A549 (cell line): ENCODE data around the gene NR4A1. TPM values are rescaled to one million over a fixed set of nuclear protein-coding genes. Genes with fewer than 3 reads are reported as not detected.
A peak's percentile ranks its signal among the peaks of the same experiment; 100 is the strongest.

ENCODE experiments used
- ATAC-seq, 2 experiments: fragments of 200-7000 bp in 1 of 2; fragments of >200 bp in 1 of 2; cut with Nextera tagmentation in 1 of 2; cut with Tn5 transposase in 1 of 2; 3 replicates each; pipeline versions ENCODE4 v1.8.0 to v1.9.1; 2018 to 2020; ENCODE audit warnings: mild to moderate bottlenecking in 1 of 2, moderate library complexity in 1 of 2
- CTCF ChIA-PET: fragments of 300-600 bp; sonication (Branson Sonifier 250); formaldehyde crosslinking; extraction: SDS; loops from one replicate; lab custom pipeline; 2021; ENCODE audit warnings: antibody characterized with exemption, inconsistent platforms; lab: Yijun Ruan, JAX
- POLR2A ChIA-PET: fragments of 350-600 bp; formaldehyde crosslinking; extraction: SDS; loops from one replicate; lab custom pipeline; 2021; ENCODE audit warnings: antibody characterized with exemption, inconsistent platforms; lab: Yijun Ruan, JAX
- DNase-seq, 2 experiments: peaks; one replicate each; pipeline versions ENCODE4 v3.0.0 to v3.0.0-alpha.2; 2011 to 2016; ENCODE audit warnings: low read depth in 1 of 2, low spot score in 1 of 2
- FAIRE-seq: peaks from 2 replicates; lab custom pipeline; 2011; peaks lifted over from hg19 to GRCh38; lab: Jason Lieb, UNC
- H3K27ac ChIP-seq, 2 experiments: fragments of >200 bp; sonication (Bioruptor Twin); formaldehyde crosslinking; 3 replicates each; pipeline ENCODE4 v1.5.1; 2016 to 2017
- H3K4me1 ChIP-seq: fragments of >200 bp; sonication (Bioruptor Twin); formaldehyde crosslinking; 3 replicates; pipeline ENCODE4 v1.6.1; 2016
- H3K4me2 ChIP-seq: fragments of >200 bp; sonication (Bioruptor Twin); formaldehyde crosslinking; 3 replicates; pipeline ENCODE4 v1.6.1; 2016
- H3K4me3 ChIP-seq: fragments of >200 bp; sonication (Bioruptor Twin); formaldehyde crosslinking; 3 replicates; pipeline ENCODE4 v1.5.1; 2016
- H3K9me3 ChIP-seq: fragments of >200 bp; sonication (Bioruptor Twin); formaldehyde crosslinking; 3 replicates; pipeline ENCODE4 v1.6.1; 2016
- BCL3 ChIP-seq: fragments of >200 bp; sonication (Bioruptor Twin); formaldehyde crosslinking; IDR thresholded peaks from 3 replicates; pipeline ENCODE4 v1.6.1; 2016
- BHLHE40 ChIP-seq: IDR thresholded peaks from 2 replicates; pipeline ENCODE4 v1.6.1; 2012; ENCODE audit warnings: low read depth, low read length, inconsistent platforms
- CBX2 ChIP-seq: fragments of 200-600 bp; sonication (generic); IDR thresholded peaks from 2 replicates; pipeline ENCODE4 v1.6.1; 2016; ENCODE audit warnings: low read depth, mild to moderate bottlenecking, borderline replicate concordance
- CHD4 ChIP-seq: fragments of 200-600 bp; sonication (generic); IDR thresholded peaks from 2 replicates; pipeline ENCODE4 v1.6.1; 2016; ENCODE audit warnings: antibody characterized with exemption, mild to moderate bottlenecking, borderline replicate concordance
- CTCF ChIP-seq: fragments of >200 bp; sonication (Bioruptor Twin); formaldehyde crosslinking; IDR thresholded peaks from 3 replicates; pipeline ENCODE4 v1.5.1; 2016
- EHF ChIP-seq: fragments of 250-450 bp; sonication (Bioruptor Pico); IDR thresholded peaks from 2 replicates; pipeline ENCODE4 v1.5.0; 2020; ENCODE audit warnings: mild to moderate bottlenecking
- EP300 ChIP-seq, 2 experiments: fragments of >200 bp; sonication (Bioruptor Twin); formaldehyde crosslinking; IDR thresholded peaks; 2 replicates in 1 of 2; 3 replicates in 1 of 2; pipeline ENCODE4 v1.6.1; 2016 to 2017
- FOSB ChIP-seq: fragments of 250-450 bp; sonication (Bioruptor Pico); IDR thresholded peaks from 2 replicates; pipeline ENCODE4 v1.5.0; 2020; ENCODE audit warnings: mild to moderate bottlenecking, moderate library complexity
- FOXS1 ChIP-seq: fragments of 250-450 bp; sonication (Bioruptor Pico); IDR thresholded peaks from 2 replicates; pipeline ENCODE4 v1.5.0; 2020; ENCODE audit warnings: mild to moderate bottlenecking, moderate library complexity
- GATA3 ChIP-seq: IDR thresholded peaks from 2 replicates; pipeline ENCODE4 v1.6.1; 2012; ENCODE audit warnings: borderline replicate concordance
- HEYL ChIP-seq: fragments of 250-450 bp; sonication (Bioruptor Pico); IDR thresholded peaks from 2 replicates; pipeline ENCODE4 v1.8.0; 2021; ENCODE audit warnings: mild to moderate bottlenecking, moderate library complexity
- HOXB13 ChIP-seq: fragments of 250-450 bp; sonication (Bioruptor Pico); IDR thresholded peaks from 2 replicates; pipeline ENCODE4 v1.5.0; 2020; ENCODE audit warnings: low read depth, mild to moderate bottlenecking, moderate library complexity
- JUN ChIP-seq, 2 experiments: fragments of >200 bp; sonication (Bioruptor Twin); formaldehyde crosslinking; IDR thresholded peaks; 2 replicates in 1 of 2; 3 replicates in 1 of 2; pipeline ENCODE4 v1.6.1; 2016 to 2017
- MAZ ChIP-seq: fragments of 150-350 bp; IDR thresholded peaks from 2 replicates; pipeline ENCODE4 v1.6.1; 2014; ENCODE audit warnings: antibody characterized with exemption, low read depth, low read length, borderline replicate concordance
- MYC ChIP-seq: IDR thresholded peaks from 2 replicates; pipeline ENCODE4 v1.6.1; 2012; ENCODE audit warnings: mild to moderate bottlenecking, inconsistent platforms, low read length, improper control_type of control experiment, borderline replicate concordance
- RARB ChIP-seq: fragments of 250-450 bp; sonication (Bioruptor Pico); IDR thresholded peaks from 2 replicates; pipeline ENCODE4 v1.8.0; 2021; ENCODE audit warnings: mild to moderate bottlenecking, moderate library complexity
- RCOR1 ChIP-seq: fragments of 150-350 bp; IDR thresholded peaks from 2 replicates; pipeline ENCODE4 v1.6.1; 2014; ENCODE audit warnings: antibody characterized with exemption, low read length, low read depth
- USF2 ChIP-seq: fragments of 450-650 bp; IDR thresholded peaks from 2 replicates; pipeline ENCODE4 v1.6.1; 2014; ENCODE audit warnings: antibody characterized with exemption
- ZSCAN20 ChIP-seq: fragments of 250-450 bp; sonication (Bioruptor Pico); IDR thresholded peaks from 2 replicates; pipeline ENCODE4 v1.8.0; 2022; ENCODE audit warnings: mild to moderate bottlenecking, moderate library complexity
- WGBS: methylation state at CpG from one replicate; pipeline ENCODE4 v1.1.6; 2017; ENCODE audit errors: missing lambda C conversion rate; 5-methylcytosine and 5-hydroxymethylcytosine counted together
- polyA plus RNA-seq, 4 experiments: library from polyadenylated mRNA; depleted of rRNA in 3 of 4; stranded (reverse); fragments of >200 nt; fragmentation: RNase III in 1 of 4; extraction: RNeasy Plus Mini Kit Qiagen cat#74134 plus additional on column Dnase treatment in 1 of 4; gene quantifications; 2 replicates in 3 of 4; 3 replicates in 1 of 4; pipeline ENCODE4 v1.2.3, GENCODE V29; 2011 to 2017
- TF ChIP-seq, protein P1 (sequence below): IDR thresholded peaks from 2 replicates; pipeline ENCODE4 v1.6.1; 2012
- TF ChIP-seq, protein P2 (sequence below): fragments of >200 bp; sonication (Bioruptor Twin); formaldehyde crosslinking; IDR thresholded peaks from 2 replicates; pipeline ENCODE4 v1.6.1; 2016
- TF ChIP-seq, protein P3 (sequence below): fragments of 200-600 bp; sonication (generic); IDR thresholded peaks from 2 replicates; pipeline ENCODE4 v1.6.1; 2016; ENCODE audit warnings: antibody characterized with exemption, mild to moderate bottlenecking, moderate library complexity
- TF ChIP-seq, protein P4 (sequence below): fragments of 250-450 bp; sonication (Bioruptor Pico); IDR thresholded peaks from 2 replicates; pipeline ENCODE4 v1.5.0; 2021; ENCODE audit warnings: mild to moderate bottlenecking, moderate library complexity, borderline replicate concordance

NR4A1 gene
- polyA plus RNA-seq, 2 of the 4 experiments (the other 2 are of a cell fraction), result 39.6 to 89.6 TPM

DNA sequence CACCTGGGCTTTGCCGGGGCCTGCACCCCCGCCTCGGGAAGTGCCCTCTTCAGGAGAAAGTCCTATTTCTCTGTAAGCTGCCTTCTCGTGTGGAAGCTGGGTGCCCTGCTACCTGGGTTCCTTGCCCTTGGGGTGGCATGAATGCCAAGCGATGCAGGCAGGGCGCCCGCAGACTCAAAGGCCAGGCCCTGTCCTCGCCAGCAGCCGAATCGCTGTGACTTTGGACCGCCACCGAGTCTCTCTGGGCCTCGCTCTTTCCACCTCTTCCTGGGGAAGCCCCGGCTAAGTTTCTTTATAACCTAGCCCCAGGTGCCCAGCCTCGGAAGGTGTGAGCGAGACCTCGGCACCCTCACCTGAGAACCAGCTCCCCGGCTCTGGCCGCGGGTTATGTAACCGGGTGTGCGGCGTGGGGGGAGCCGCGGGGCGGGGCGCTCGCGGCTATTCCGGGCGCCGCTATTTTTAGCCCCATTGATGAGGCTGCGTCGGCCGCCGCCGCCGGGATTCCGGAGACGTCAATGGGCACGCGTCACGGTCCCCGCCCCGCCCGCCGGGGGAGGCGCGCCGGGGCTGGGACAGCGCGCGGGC is 14.6 kb upstream of the NR4A1 start:
- H3K4me3 ChIP-seq, result peak overlapping the region; percentile 70
- FAIRE-seq (no peak), ATAC-seq (peak; percentile 30 to 49; a peak in 5 of 6 replicates), DNase-seq (peak; percentile 67 to 83)
- TF ChIP-seq GATA3 (0 out of 2 replicates have a peak, but pooled peaks have one; percentile 33), BCL3 (0 out of 3 replicates have a peak, but pooled peaks have one; percentile 26), CBX2 (no peak), MAZ (peak; percentile 95), RARB (CRISPR knock-in tag) (0 out of 2 replicates have a peak, but pooled peaks have one; percentile 43), HOXB13 (CRISPR knock-in tag) (peak; percentile 10; the same call in 1 of the 2 replicates), MYC (peak; percentile 50; the same call in 1 of the 2 replicates), EP300 (IDR thresholded peaks at IDR 0.05) (peak in 1 of 2 experiments; percentile 22; a peak in 1 of 5 replicates), JUN (IDR thresholded peaks at IDR 0.05) (peak; percentile 53 to 55; a peak in 2 of 5 replicates), BHLHE40 (0 out of 2 replicates have a peak, but pooled peaks have one; percentile 3), EHF (peak; percentile 83), FOXS1 (CRISPR knock-in tag) (0 out of 2 replicates have a peak, but pooled peaks have one; percentile 13), CHD4 (no peak), HEYL (CRISPR knock-in tag) (0 out of 2 replicates have a peak, but pooled peaks have one; percentile 30), ZSCAN20 (CRISPR knock-in tag) (peak; percentile 82; the same call in 1 of the 2 replicates)
- TF ChIP-seq, protein P1, sequence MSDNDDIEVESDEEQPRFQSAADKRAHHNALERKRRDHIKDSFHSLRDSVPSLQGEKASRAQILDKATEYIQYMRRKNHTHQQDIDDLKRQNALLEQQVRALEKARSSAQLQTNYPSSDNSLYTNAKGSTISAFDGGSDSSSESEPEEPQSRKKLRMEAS, result peak; percentile 41; the same call in 1 of the 2 replicates
- TF ChIP-seq, protein P2, sequence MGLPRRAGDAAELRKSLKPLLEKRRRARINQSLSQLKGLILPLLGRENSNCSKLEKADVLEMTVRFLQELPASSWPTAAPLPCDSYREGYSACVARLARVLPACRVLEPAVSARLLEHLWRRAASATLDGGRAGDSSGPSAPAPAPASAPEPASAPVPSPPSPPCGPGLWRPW, result no peak
- TF ChIP-seq, protein P3, sequence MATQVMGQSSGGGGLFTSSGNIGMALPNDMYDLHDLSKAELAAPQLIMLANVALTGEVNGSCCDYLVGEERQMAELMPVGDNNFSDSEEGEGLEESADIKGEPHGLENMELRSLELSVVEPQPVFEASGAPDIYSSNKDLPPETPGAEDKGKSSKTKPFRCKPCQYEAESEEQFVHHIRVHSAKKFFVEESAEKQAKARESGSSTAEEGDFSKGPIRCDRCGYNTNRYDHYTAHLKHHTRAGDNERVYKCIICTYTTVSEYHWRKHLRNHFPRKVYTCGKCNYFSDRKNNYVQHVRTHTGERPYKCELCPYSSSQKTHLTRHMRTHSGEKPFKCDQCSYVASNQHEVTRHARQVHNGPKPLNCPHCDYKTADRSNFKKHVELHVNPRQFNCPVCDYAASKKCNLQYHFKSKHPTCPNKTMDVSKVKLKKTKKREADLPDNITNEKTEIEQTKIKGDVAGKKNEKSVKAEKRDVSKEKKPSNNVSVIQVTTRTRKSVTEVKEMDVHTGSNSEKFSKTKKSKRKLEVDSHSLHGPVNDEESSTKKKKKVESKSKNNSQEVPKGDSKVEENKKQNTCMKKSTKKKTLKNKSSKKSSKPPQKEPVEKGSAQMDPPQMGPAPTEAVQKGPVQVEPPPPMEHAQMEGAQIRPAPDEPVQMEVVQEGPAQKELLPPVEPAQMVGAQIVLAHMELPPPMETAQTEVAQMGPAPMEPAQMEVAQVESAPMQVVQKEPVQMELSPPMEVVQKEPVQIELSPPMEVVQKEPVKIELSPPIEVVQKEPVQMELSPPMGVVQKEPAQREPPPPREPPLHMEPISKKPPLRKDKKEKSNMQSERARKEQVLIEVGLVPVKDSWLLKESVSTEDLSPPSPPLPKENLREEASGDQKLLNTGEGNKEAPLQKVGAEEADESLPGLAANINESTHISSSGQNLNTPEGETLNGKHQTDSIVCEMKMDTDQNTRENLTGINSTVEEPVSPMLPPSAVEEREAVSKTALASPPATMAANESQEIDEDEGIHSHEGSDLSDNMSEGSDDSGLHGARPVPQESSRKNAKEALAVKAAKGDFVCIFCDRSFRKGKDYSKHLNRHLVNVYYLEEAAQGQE, result no peak
- peak overlapping the region; percentile 81 to 93 for H3K27ac ChIP-seq
- 41% methylated on average over 17 of the region's 53 CpGs for WGBS
- H3K9me3 ChIP-seq, result no peaks in the 10 kb centered on the region
- ChIA-PET CTCF (interaction anchor here (0.6 to 41.8 kb wide), 4 partner anchors 12 to 93 kb away, joined by 3 to 1730 read pairs (median 985); partner anchors contain the start of genes ATG101, NR4A1, SMIM41 and TAMALIN), POLR2A (interaction anchor here (3.8 kb wide), 1 partner anchor 15 kb away, joined by 19 read pairs; the partner anchor contains the start of gene NR4A1)
- peaks cover 20% of the 10 kb centered on the region for H3K4me1 ChIP-seq
- peak overlapping the region; percentile 96 for H3K4me2 ChIP-seq

- Histone ChIP-seq H3K27ac (peak overlapping the region; percentile 81 to 93), H3K4me3 (peak overlapping the region; percentile 70), H3K9me3 (no peaks in the 10 kb centered on the region), H3K4me1 (peaks cover 17% of the 10 kb centered on the region), H3K4me2 (peak overlapping the region; percentile 96)
- ChIA-PET POLR2A (interaction anchor here (0.7 to 3.8 kb wide), 2 partner anchors 14 to 32 kb away, joined by 4 to 19 read pairs; partner anchors contain the start of genes ATG101 and NR4A1), CTCF (interaction anchor here (1.3 to 41.8 kb wide), 4 partner anchors 12 to 84 kb away, joined by 4 to 1730 read pairs (median 985); partner anchors contain the start of genes ATG101, NR4A1, SMIM41 and TAMALIN)
- 20% methylated on average over 13 of the region's 59 CpGs for WGBS
- DNase-seq, result no peak
- ATAC-seq, result no peak
- no peak for FAIRE-seq
- TF ChIP-seq CHD4 (no peak), HEYL (CRISPR knock-in tag) (peak; percentile 64; the same call in 1 of the 2 replicates), USF2 (no peak), RCOR1 (no peak), GATA3 (no peak), RARB (CRISPR knock-in tag) (0 out of 2 replicates have a peak, but pooled peaks have one; percentile 19), CTCF (no peak), FOSB (CRISPR knock-in tag) (peak; percentile 65; the same call in 1 of the 2 replicates)
- TF ChIP-seq, protein P4, sequence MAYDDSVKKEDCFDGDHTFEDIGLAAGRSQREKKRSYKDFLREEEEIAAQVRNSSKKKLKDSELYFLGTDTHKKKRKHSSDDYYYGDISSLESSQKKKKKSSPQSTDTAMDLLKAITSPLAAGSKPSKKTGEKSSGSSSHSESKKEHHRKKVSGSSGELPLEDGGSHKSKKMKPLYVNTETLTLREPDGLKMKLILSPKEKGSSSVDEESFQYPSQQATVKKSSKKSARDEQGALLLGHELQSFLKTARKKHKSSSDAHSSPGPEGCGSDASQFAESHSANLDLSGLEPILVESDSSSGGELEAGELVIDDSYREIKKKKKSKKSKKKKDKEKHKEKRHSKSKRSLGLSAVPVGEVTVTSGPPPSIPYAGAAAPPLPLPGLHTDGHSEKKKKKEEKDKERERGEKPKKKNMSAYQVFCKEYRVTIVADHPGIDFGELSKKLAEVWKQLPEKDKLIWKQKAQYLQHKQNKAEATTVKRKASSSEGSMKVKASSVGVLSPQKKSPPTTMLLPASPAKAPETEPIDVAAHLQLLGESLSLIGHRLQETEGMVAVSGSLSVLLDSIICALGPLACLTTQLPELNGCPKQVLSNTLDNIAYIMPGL (CRISPR knock-in tag), result peak; percentile 73; the same call in 1 of the 2 replicates
Observed at GRCh38 chr12:52037248-52037861, 13.9 kb upstream of the NR4A1 start.
